AG10803 (cell line): ENCODE data around the gene TSGA10.

Experiments
- DNase-seq: peaks from one replicate; pipeline ENCODE4 v3.0.0; 2010; ENCODE audit warnings: low read depth
- H3K4me3 ChIP-seq: 2 replicates; pipeline ENCODE4 v1.5.1; 2011; ENCODE audit warnings: mild to moderate bottlenecking, low read length, control low read depth
- CTCF ChIP-seq: conservative IDR thresholded peaks from 2 replicates; pipeline ENCODE4 v1.5.1; 2011; ENCODE audit warnings: mild to moderate bottlenecking, low read length, control low read depth, inconsistent platforms

The TSGA10 gene

GRCh38 chr2:99127981-99128380, 26.8 kb downstream of the TSGA10 start:
- no peak overlapping the region for H3K4me3 ChIP-seq
- TF ChIP-seq CTCF: no peak
- DNase-seq: no peak

- DNase-seq: no peak
- no peak for TF ChIP-seq CTCF
- H3K4me3 ChIP-seq: no peak overlapping the region
These were observed 42.1 kb downstream of the TSGA10 start for GRCh38 chr2:99112617-99113016.

- no peak overlapping the region for H3K4me3 ChIP-seq
- no peak for TF ChIP-seq CTCF
- no peak for DNase-seq
These were observed 42.8 kb downstream of the TSGA10 start for GRCh38 chr2:99111945-99112344.

GRCh38 chr2:99111236-99111635, 43.5 kb downstream of the TSGA10 start:
- DNase-seq: no peak
- no peak overlapping the region for H3K4me3 ChIP-seq
- no peak for TF ChIP-seq CTCF

- DNase-seq: no peak
These were observed 47.8 kb downstream of the TSGA10 start for GRCh38 chr2:99106913-99107312.

GRCh38 chr2:99104006-99104405, 50.7 kb downstream of the TSGA10 start:
- H3K4me3 ChIP-seq: no peak overlapping the region
- DNase-seq: no peak
- TF ChIP-seq CTCF: no peak

More at GRCh38 chr2:99106913-99107312, 47.8 kb downstream of the TSGA10 start:
- no peak overlapping the region for H3K4me3 ChIP-seq
- no peak for TF ChIP-seq CTCF

GRCh38 chr2:99101697-99102096, 53.0 kb downstream of the TSGA10 start:
- TF ChIP-seq CTCF: peak; percentile 15; the same call in 1 of the 2 replicates
- H3K4me3 ChIP-seq: no peak overlapping the region
- DNase-seq: peak; percentile 4
